ENCODE measurements around the gene PCNX2. TPM values are rescaled to one million over a fixed set of nuclear protein-coding genes. Genes with fewer than 3 reads are reported as not detected.

Gene PCNX2
- total and polyA plus RNA-seq, 2 of the 8 experiments (the other 6 are each of a cell fraction or from before 2014, with no cell fraction given), result 46.1 to 57.6 TPM

- TF ChIP-seq CHD2 (IDR thresholded peaks at IDR 0.05; ENCODE audit: low read length), result no peak
- no peak for TF ChIP-seq TAF7 (optimal IDR thresholded peaks at IDR 0.05; ENCODE audit: borderline replicate concordance, low read depth, low read length)
These were observed 152.3 kb downstream of the PCNX2 start (continued) for GRCh38 chr1:233143241-233143640.
